Measurements from ENCODE around the gene RIMBP2.

GRCh38 chr12:130488358-130488710 is 227.8 kb downstream of the RIMBP2 start:
- TF ChIP-seq CTCF (IDR thresholded peaks at IDR 0.05) (no peak), POLR2A (IDR thresholded peaks at IDR 0.05) (no peak)
